OCI-LY1 (cell line): ENCODE data around the gene TGOLN2.
"Not testable (repeated sequence)": the region's sequence is repeated elsewhere in the genome, so short reads cannot be mapped to it uniquely, and the experiment has no call there.

Experiments
- H2AFZ ChIP-seq: fragments of 200-600 bp; sonication (generic), shearing (Covaris generic); 2 replicates; pipeline ENCODE4 v1.6.0; 2014; ENCODE audit warnings: antibody characterized with exemption, mild to moderate bottlenecking, low read length
- H3F3A ChIP-seq: fragments of 200-600 bp; sonication (generic), shearing (Covaris generic); 2 replicates; pipeline ENCODE4 v1.6.0; 2014; ENCODE audit warnings: mild to moderate bottlenecking, antibody characterized with exemption, low read length, moderate library complexity; ENCODE audit not compliant: insufficient read depth
- H3K27ac ChIP-seq: fragments of 200-600 bp; sonication (generic); 2 replicates; pipeline ENCODE4 v1.5.1; 2014; ENCODE audit warnings: low read length, mixed run types, mild to moderate bottlenecking, low read depth; ENCODE audit not compliant: poor library complexity, severe bottlenecking
- H3K27me3 ChIP-seq: fragments of 200-600 bp; sonication (generic); 2 replicates; pipeline ENCODE4 v1.6.0; 2014; ENCODE audit warnings: antibody characterized with exemption, mild to moderate bottlenecking, low read length, moderate library complexity; ENCODE audit not compliant: insufficient read depth
- H3K36me3 ChIP-seq: fragments of 200-600 bp; sonication (generic); 2 replicates; pipeline ENCODE4 v1.6.1; 2014; ENCODE audit warnings: mild to moderate bottlenecking, antibody characterized with exemption, low read length, moderate library complexity, mixed read lengths; ENCODE audit not compliant: insufficient read depth
- H3K4me1 ChIP-seq: fragments of 200-600 bp; sonication (generic); 2 replicates; pipeline ENCODE4 v1.5.1; 2014; ENCODE audit warnings: mild to moderate bottlenecking, low read length, moderate library complexity; ENCODE audit not compliant: insufficient read depth, severe bottlenecking
- H3K4me2 ChIP-seq: fragments of 200-600 bp; sonication (generic), shearing (Covaris generic); 2 replicates; pipeline ENCODE4 v1.6.1; 2014; ENCODE audit warnings: low read length
- H3K4me3 ChIP-seq: fragments of 200-600 bp; sonication (generic); 2 replicates; pipeline ENCODE4 v1.5.1; 2014; ENCODE audit warnings: low read length, low read depth, mild to moderate bottlenecking, mixed read lengths; ENCODE audit not compliant: poor library complexity, severe bottlenecking
- H3K79me2 ChIP-seq: fragments of 200-600 bp; shearing (Covaris generic); 2 replicates; pipeline ENCODE4 v1.6.1; 2016; ENCODE audit warnings: mixed run types, low read length, mixed read lengths; ENCODE audit not compliant: insufficient read depth
- H3K9ac ChIP-seq: fragments of 200-600 bp; sonication (generic), shearing (Covaris generic); 2 replicates; pipeline ENCODE4 v1.6.1; 2014; ENCODE audit warnings: mild to moderate bottlenecking, low read length, mixed read lengths
- H3K9me2 ChIP-seq: fragments of 200-600 bp; sonication (generic), shearing (Covaris generic); 2 replicates; pipeline ENCODE4 v1.6.1; 2014; ENCODE audit warnings: low read depth, mild to moderate bottlenecking, low read length, mixed read lengths
- H3K9me3 ChIP-seq: fragments of 200-600 bp; shearing (Covaris generic); 2 replicates; pipeline ENCODE4 v1.6.1; 2014; ENCODE audit warnings: low read length, mixed read lengths
- H4K20me1 ChIP-seq: fragments of 200-600 bp; sonication (generic), shearing (Covaris generic); 2 replicates; pipeline ENCODE4 v1.6.0; 2016; ENCODE audit warnings: mild to moderate bottlenecking, low read length; ENCODE audit not compliant: insufficient read depth
- EZH2 ChIP-seq: fragments of 200-600 bp; sonication (generic), shearing (Covaris generic); IDR thresholded peaks from 2 replicates; pipeline ENCODE4 v1.8.0; 2017; ENCODE audit warnings: borderline replicate concordance, mixed run types, mild to moderate bottlenecking, antibody characterized with exemption, low read length, moderate library complexity, mixed read lengths
- TF ChIP-seq, protein P1 (sequence below): fragments of 200-600 bp; sonication (generic), shearing (Covaris generic); IDR thresholded peaks from 2 replicates; pipeline ENCODE4 v1.5.1; 2017; ENCODE audit warnings: mild to moderate bottlenecking, antibody characterized with exemption, low read length, moderate library complexity, mixed read lengths

TGOLN2 gene

DNA sequence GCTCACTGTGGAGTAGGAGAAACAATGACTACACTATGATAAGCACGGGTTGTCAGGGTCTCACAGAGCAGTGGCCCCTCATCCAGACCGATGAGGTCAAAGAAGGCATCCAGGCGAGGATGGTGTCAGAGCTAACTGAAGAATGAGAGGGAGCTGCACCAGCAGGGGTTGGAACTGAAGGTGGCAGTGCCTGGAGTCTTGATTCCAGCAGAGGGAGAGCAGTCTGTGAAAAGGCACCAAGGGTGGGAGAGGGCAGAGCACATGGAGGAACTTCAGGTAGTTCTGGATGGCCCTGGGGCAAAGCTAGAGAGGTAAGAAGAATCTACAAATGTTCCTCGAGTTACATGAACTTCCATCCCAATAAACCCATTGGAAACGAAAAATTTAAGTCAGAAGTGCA, 39.4 kb upstream of the TGOLN2 start:
- H3K4me2 ChIP-seq: no peak overlapping the region
- no peaks in the 10 kb centered on the region for H3K27me3 ChIP-seq
- no peak overlapping the region for H3K4me3 ChIP-seq
- no peaks in the 10 kb centered on the region for H3K4me1 ChIP-seq
- H3K9me2 ChIP-seq: no peaks in the 10 kb centered on the region
- peaks cover 13% of the 10 kb centered on the region for H3K36me3 ChIP-seq
- H2AFZ ChIP-seq: no peak overlapping the region
- no peak overlapping the region for H3K27ac ChIP-seq
- no peak overlapping the region for H3K9ac ChIP-seq
- no peaks in the 10 kb centered on the region for H3K9me3 ChIP-seq
- no peaks in the 10 kb centered on the region for H3K79me2 ChIP-seq
- no peaks in the 10 kb centered on the region for H4K20me1 ChIP-seq
- no peaks in the 10 kb centered on the region for H3F3A ChIP-seq
- TF ChIP-seq EZH2: no peak
- TF ChIP-seq, protein P1, sequence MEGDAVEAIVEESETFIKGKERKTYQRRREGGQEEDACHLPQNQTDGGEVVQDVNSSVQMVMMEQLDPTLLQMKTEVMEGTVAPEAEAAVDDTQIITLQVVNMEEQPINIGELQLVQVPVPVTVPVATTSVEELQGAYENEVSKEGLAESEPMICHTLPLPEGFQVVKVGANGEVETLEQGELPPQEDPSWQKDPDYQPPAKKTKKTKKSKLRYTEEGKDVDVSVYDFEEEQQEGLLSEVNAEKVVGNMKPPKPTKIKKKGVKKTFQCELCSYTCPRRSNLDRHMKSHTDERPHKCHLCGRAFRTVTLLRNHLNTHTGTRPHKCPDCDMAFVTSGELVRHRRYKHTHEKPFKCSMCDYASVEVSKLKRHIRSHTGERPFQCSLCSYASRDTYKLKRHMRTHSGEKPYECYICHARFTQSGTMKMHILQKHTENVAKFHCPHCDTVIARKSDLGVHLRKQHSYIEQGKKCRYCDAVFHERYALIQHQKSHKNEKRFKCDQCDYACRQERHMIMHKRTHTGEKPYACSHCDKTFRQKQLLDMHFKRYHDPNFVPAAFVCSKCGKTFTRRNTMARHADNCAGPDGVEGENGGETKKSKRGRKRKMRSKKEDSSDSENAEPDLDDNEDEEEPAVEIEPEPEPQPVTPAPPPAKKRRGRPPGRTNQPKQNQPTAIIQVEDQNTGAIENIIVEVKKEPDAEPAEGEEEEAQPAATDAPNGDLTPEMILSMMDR: no peak

DNA sequence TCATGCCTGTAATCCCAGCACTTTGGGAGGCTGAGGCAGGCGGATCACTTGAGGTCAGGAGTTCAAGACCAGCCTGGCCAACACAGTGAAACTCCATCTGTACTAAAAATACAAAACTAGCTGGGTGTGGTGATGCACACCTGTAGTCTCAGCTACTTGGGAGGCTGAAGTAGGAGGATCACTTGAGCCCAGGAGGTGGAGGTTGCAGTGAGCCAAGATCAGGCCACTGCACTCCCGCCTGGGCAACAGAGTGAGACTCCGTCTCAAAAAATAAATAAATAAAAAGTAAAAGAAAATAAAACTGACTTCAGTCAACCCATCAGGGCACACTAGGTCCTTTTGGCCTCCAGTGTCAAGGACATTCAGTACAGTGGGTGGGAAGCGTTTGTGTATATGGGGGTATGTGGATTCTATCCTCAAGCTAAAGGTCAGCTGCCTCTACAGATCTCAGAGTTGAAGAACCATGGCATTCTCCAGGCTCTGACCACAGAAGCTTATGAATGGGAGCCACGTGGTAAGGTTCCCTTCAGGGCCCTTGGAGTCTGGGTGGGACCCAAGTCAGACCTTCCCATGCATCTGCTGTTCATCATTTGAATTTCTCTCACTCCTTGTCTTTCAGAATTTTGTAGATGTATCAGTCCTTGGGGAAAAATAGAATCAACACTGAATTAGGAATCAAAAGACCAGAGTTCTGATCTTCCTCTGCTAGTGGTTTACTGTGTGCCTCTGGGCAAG, 35.0 kb upstream of the TGOLN2 start:
- H3K9me3 ChIP-seq, H3K27ac ChIP-seq, H3K4me1 ChIP-seq, H4K20me1 ChIP-seq, H3K9ac ChIP-seq, H3K79me2 ChIP-seq, H3K4me3 ChIP-seq, H2AFZ ChIP-seq, H3K27me3 ChIP-seq, H3F3A ChIP-seq, H3K4me2 ChIP-seq, H3K9me2 ChIP-seq: not testable (repeated sequence)
- H3K36me3 ChIP-seq: peaks cover 31% of the 10 kb centered on the region

DNA sequence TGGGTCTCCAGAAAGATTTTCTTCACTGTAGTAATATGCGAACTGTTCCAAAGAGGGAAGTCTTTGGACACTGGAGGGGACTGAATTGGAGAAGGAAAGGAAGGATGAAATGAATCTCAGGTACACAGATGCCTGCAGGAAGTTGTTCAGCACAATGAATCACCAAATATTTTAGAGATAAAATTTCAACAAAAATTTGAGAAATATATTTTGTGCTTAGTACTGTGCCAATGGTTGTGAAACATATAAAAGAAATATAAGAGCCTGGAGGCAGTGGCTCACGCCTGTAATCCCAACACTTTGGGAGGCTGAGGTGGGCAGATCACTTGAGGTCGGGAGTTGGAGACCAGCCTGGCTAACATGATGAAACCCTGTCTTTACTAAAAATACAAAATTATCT, 29.9 kb upstream of the TGOLN2 start:
- Histone ChIP-seq H3K4me2 (no peak overlapping the region), H3K27me3 (no peaks in the 10 kb centered on the region), H3K4me3 (no peak overlapping the region), H3K36me3 (peaks cover 34% of the 10 kb centered on the region), H3K79me2 (no peaks in the 10 kb centered on the region), H3K9me3 (no peaks in the 10 kb centered on the region), H3K9me2 (no peaks in the 10 kb centered on the region), H3F3A (no peaks in the 10 kb centered on the region), H3K9ac (no peak overlapping the region), H4K20me1 (no peaks in the 10 kb centered on the region), H2AFZ (no peak overlapping the region), H3K4me1 (peaks cover 24% of the 10 kb centered on the region), H3K27ac (no peak overlapping the region)
- no peak for TF ChIP-seq EZH2
- TF ChIP-seq, protein P1: no peak

DNA sequence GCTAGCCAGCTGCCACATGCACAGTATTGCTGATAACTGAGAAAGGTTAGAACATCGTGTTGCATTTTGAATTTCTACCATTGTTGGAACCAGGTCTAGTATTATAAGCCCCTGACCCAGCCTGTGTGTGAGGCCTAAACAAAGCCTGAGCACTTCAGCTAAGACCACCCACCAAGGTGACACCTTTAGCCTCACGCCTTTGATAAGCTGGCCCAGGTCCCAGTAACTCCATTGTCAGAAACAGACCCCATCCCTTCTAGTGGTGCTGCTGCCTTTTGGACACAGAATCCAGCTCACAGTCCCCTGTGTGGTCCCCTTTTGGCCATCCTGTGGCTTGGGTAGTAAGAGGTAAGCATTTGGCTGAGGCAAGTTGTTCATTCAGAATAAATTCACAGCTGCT, 28.4 kb upstream of the TGOLN2 start:
- Histone ChIP-seq H3F3A (no peaks in the 10 kb centered on the region), H3K4me3 (no peak overlapping the region), H3K9me3 (no peaks in the 10 kb centered on the region), H3K79me2 (no peaks in the 10 kb centered on the region), H3K9ac (no peak overlapping the region), H3K4me1 (peaks cover 27% of the 10 kb centered on the region), H3K27ac (no peak overlapping the region), H2AFZ (no peak overlapping the region), H4K20me1 (no peaks in the 10 kb centered on the region), H3K9me2 (no peaks in the 10 kb centered on the region), H3K27me3 (no peaks in the 10 kb centered on the region), H3K36me3 (peaks cover 30% of the 10 kb centered on the region), H3K4me2 (no peak overlapping the region)
- TF ChIP-seq, protein P1: no peak
- TF ChIP-seq EZH2: no peak
